Activated naive CD4-positive, alpha-beta T cell treated with anti-CD3 and anti-CD28 coated beads, Interleukin-2, amount 50 U/mL, for 72 hours (primary cell): ENCODE data around the gene TCIRG1. TPM values are rescaled to one million over a fixed set of nuclear protein-coding genes. Genes with fewer than 3 reads are reported as not detected.

Experiments used
- ATAC-seq, 2 donors: fragments of 150-1000 bp; cut with Tn5 transposase; 2 replicates each; pipeline ENCODE4 v1.10.0; 2021; ENCODE audit warnings: mild to moderate bottlenecking in 2 of 2, moderate library complexity in 2 of 2
- DNase-seq, 2 donors: peaks; one replicate each; pipeline ENCODE4 v3.0.0; 2021 to 2022; ENCODE audit warnings: low spot score in 2 of 2
- H3K27ac Mint-ChIP-seq, 2 donors: one replicate each; pipeline ENCODE4 v1.8.0; 2022; ENCODE audit warnings: mild to moderate bottlenecking in 2 of 2, mixed read lengths in 2 of 2
- H3K36me3 Mint-ChIP-seq, 2 donors: one replicate each; pipeline ENCODE4 v1.8.0; 2022; ENCODE audit warnings: mixed read lengths in 2 of 2
- H3K9me3 Mint-ChIP-seq, 2 donors: one replicate each; pipeline ENCODE4 v1.8.0; 2022; ENCODE audit warnings: mixed read lengths in 2 of 2
- total RNA-seq, 2 donors: library from RNA; stranded (reverse); gene quantifications; one replicate each; pipeline ENCODE4 v1.2.3, GENCODE V29; 2022

Gene TCIRG1
- total RNA-seq, 2 donors from 2014 or later = 226 to 295 TPM

DNA sequence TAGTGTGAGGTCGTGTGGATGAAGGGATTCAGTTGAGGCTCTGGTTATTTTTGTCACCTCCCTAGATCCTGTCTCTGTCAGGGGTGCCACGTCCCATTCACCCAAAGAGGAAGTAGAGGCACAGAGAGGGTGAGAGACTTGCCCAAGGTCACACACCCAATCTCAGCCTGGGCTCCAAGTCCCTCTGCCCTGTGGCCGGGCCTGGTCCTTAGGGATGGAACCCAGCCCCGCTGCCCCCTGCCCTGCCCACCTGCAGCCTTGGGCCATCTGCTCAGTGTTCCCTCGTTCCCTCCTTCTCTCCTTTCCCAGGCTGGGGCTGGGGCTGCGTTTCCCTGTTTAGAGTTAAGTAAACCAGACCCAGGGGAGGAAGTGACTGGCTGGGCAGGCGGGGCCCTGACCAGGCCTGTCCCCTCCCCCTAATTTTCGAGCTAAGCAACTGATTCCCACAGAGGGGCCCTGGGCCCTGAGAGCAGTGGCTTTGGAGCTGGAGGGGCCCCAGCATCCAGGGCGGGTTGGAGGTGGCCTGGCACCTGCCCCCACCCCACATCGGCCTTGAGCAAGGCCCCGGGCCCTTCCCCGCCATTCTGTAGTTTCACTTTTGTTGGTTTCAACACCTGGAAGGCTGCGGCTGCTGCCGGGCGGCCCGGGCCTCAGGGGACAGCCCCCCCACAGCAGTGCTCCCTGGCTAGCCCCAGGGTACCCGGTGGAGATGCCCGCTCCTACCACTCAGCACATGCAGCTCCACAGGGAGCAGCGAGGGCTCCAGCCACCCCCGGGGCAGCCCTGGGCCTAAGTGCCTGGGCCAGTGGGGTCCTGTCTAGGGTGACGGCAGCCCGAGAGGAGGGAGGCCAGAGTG lies 1.5 kb downstream of the TCIRG1 start:
- peak overlapping the region; percentile 95 to 97 for H3K27ac Mint-ChIP-seq
- peaks cover 10 to 17% of the 10 kb centered on the region in 2 donors for H3K36me3 Mint-ChIP-seq
- peak; percentile 52 to 84 for DNase-seq
- H3K9me3 Mint-ChIP-seq = no peaks in the 10 kb centered on the region
- ATAC-seq = peak; percentile 54 to 69

DNA sequence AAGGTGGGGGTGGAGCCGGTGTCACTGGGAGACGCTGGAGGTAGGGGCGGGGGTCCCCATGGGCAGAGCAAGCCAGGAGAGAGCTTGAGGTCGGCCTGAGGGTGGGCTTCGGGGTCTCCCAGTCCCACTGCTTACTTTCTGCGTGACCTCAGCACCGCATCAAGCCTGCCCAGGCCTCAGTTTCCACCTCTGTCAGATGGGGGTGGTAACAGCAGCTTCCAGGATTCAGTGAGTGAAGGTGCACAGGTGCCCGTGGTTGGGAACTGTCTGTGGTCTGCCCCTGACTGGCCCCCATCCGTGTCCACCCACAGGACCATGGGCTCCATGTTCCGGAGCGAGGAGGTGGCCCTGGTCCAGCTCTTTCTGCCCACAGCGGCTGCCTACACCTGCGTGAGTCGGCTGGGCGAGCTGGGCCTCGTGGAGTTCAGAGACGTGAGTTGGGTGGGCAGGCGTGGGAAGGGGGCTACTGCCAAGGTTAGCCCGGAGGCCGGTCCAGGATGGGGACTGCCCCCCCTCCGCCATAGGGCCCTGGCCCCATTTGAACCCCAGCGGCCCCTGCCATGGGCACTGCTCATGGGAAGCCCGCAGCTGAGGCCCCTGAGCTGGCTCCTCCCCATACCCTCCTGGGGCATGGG lies 2.2 kb downstream of the TCIRG1 start:
- Mint-ChIP-seq H3K27ac (peak overlapping the region; percentile 95 to 97), H3K36me3 (peaks cover 10 to 17% of the 10 kb centered on the region in 2 donors), H3K9me3 (no peaks in the 10 kb centered on the region)
- no peak for ATAC-seq
- no peak for DNase-seq

DNA sequence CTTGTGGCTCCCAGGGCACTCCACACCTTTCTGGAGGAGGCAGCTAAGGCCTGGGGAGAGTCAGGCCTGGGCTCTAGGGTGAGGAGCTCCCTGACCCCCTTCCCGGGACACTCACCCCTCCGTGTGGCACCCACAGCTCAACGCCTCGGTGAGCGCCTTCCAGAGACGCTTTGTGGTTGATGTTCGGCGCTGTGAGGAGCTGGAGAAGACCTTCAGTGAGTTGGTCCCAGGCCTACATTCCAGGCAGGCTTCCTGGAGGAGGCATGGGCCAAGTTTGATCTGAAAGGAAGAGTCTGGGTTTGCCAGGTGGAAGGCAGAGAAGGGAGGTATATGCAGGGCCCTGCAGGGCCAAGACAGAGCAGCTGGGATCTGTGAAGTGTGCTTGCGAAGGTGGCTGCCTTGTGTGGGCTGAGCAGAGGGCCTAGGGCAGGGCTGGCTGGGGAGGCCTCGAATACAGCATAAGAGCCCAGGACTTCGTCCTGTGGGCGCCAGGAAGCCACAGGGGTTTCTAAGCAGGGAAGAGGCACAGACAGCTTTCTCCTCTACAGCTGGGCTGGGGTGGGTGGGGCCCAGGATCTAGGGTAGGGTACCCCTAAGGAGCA lies 2.9 kb downstream of the TCIRG1 start:
- ATAC-seq (no peak), DNase-seq (no peak)
- H3K27ac Mint-ChIP-seq = peak overlapping the region in 1 of 2 donors; percentile 94
- peaks cover 10 to 17% of the 10 kb centered on the region in 2 donors for H3K36me3 Mint-ChIP-seq
- H3K9me3 Mint-ChIP-seq = no peaks in the 10 kb centered on the region

- peaks cover 10 to 17% of the 10 kb centered on the region in 2 donors for H3K36me3 Mint-ChIP-seq
- no peak for DNase-seq
- no peak overlapping the region for H3K27ac Mint-ChIP-seq
- no peak for ATAC-seq
- H3K9me3 Mint-ChIP-seq = no peaks in the 10 kb centered on the region
These were observed 3.6 kb downstream of the TCIRG1 start for GRCh38 chr11:68042219-68043028.

DNA sequence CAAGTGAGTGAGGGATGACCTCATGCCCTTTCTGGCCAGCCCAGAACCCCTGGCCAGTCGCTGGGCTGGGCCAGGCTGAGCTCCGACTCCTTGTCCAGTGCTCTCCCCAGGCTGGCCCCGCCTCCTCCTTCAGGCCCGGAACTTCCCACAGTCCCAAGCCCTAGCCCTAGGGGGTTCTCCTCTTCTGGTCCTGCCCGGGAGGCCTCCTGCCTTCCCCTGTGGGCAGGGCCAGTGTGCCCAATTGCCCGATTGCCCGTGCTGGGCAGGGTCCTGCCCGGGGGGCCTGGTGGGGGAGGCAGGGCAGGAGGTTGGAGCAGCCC lies 4.2 kb downstream of the TCIRG1 start:
- H3K27ac Mint-ChIP-seq = no peak overlapping the region
- DNase-seq = no peak
- H3K36me3 Mint-ChIP-seq = peaks cover 10 to 17% of the 10 kb centered on the region in 2 donors
- ATAC-seq = no peak
- no peaks in the 10 kb centered on the region for H3K9me3 Mint-ChIP-seq

DNA sequence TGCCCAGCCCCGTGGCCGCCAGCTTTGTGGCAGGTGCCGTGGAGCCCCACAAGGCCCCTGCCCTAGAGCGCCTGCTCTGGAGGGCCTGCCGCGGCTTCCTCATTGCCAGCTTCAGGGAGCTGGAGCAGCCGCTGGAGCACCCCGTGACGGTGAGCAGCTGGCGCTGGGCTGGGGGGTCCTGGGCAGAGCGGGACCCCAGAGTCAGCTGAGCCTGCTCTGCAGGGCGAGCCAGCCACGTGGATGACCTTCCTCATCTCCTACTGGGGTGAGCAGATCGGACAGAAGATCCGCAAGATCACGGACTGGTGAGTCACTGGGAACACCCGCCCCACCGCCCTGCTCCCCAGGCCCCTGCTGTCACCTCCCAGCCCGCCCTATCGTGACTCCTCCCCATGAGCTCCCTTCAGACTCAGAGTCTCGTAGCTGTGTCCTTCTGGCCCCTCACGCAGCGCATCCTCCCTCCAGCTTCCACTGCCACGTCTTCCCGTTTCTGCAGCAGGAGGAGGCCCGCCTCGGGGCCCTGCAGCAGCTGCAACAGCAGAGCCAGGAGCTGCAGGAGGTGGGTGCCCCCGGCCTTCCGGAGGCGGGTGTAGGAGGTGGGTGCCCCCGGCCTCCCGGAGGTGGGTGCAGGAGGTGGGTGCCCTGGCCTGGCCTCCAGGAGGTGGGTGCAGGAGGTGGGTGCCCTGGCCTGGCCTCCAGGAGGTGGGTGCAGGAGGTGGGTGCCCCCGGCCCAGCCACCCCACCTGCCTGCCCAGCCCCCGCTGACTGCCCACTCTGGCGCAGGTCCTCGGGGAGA lies 4.7 kb downstream of the TCIRG1 start:
- no peak for DNase-seq
- peaks cover 10 to 17% of the 10 kb centered on the region in 2 donors for H3K36me3 Mint-ChIP-seq
- H3K9me3 Mint-ChIP-seq = no peaks in the 10 kb centered on the region
- H3K27ac Mint-ChIP-seq = no peak overlapping the region
- ATAC-seq = no peak

- no peak for ATAC-seq
- no peak overlapping the region for H3K27ac Mint-ChIP-seq
- DNase-seq = no peak
- H3K36me3 Mint-ChIP-seq = peaks cover 10 to 14% of the 10 kb centered on the region in 2 donors
- H3K9me3 Mint-ChIP-seq = no peaks in the 10 kb centered on the region
These were observed 5.5 kb downstream of the TCIRG1 start for GRCh38 chr11:68044145-68044813.

- no peak overlapping the region for H3K27ac Mint-ChIP-seq
- DNase-seq (no peak), ATAC-seq (no peak)
- peaks cover 8 to 10% of the 10 kb centered on the region in 2 donors for H3K36me3 Mint-ChIP-seq
- no peaks in the 10 kb centered on the region for H3K9me3 Mint-ChIP-seq
These were observed 6.1 kb downstream of the TCIRG1 start for GRCh38 chr11:68044898-68045351.

DNA sequence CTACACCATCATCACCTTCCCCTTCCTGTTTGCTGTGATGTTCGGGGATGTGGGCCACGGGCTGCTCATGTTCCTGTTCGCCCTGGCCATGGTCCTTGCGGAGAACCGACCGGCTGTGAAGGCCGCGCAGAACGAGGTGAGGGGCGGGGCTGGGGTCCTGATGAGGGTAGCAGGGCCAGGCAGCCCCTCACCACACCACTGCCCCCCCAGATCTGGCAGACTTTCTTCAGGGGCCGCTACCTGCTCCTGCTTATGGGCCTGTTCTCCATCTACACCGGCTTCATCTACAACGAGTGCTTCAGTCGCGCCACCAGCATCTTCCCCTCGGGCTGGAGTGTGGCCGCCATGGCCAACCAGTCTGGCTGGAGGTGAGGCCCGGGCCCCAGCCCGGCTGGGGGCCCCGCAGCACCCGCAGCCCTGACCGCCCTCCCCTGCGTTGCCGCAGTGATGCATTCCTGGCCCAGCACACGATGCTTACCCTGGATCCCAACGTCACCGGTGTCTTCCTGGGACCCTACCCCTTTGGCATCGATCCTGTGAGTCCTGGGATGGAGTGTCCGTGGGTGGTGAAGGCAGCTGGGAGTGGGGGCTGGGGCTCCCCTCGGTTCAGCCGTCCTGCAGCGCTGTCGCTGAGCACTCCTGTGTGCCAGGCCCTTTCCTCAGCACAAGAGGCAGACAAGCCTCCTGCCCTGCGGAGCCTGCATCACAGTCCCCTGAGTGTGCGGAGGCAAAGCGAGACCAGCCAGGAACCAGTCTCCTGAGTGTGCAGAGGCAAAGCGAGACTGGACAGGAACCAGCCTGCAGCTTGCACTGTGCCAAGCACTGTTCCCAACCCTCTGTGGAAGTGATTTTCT lies 8.8 kb downstream of the TCIRG1 start:
- Mint-ChIP-seq H3K36me3 (no peaks in the 10 kb centered on the region), H3K27ac (no peak overlapping the region), H3K9me3 (no peaks in the 10 kb centered on the region)
- no peak for ATAC-seq
- DNase-seq = no peak

DNA sequence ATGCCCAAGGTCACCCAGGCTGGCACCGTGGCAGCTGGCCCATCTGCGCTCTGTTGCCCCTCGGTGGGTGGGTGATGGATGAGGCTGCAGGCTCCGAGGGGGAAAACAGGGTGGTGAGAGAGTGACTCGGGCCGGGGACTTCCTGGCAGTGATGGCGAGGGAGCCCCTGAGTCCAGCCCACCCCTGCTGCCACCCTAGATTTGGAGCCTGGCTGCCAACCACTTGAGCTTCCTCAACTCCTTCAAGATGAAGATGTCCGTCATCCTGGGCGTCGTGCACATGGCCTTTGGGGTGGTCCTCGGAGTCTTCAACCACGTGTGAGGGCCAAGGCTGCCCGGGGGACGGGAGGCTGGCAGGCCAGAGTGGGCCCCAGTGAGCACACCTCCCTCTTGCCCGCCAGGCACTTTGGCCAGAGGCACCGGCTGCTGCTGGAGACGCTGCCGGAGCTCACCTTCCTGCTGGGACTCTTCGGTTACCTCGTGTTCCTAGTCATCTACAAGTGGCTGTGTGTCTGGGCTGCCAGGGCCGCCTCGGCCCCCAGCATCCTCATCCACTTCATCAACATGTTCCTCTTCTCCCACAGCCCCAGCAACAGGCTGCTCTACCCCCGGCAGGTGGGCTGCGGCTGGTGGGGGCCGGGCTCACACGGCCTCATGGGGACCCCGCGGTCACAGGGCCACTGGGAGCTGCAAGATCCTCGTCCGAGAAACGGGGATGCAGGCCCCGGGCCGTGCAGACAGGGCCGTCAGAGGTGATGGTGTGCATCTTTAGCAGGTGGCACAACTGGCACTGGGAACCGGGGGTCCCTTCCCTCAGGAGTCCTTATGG lies 10.1 kb downstream of the TCIRG1 start:
- H3K9me3 Mint-ChIP-seq = no peaks in the 10 kb centered on the region
- DNase-seq (no peak), ATAC-seq (no peak)
- H3K36me3 Mint-ChIP-seq = no peaks in the 10 kb centered on the region
- peak overlapping the region in 1 of 2 donors; percentile 18 for H3K27ac Mint-ChIP-seq

DNA sequence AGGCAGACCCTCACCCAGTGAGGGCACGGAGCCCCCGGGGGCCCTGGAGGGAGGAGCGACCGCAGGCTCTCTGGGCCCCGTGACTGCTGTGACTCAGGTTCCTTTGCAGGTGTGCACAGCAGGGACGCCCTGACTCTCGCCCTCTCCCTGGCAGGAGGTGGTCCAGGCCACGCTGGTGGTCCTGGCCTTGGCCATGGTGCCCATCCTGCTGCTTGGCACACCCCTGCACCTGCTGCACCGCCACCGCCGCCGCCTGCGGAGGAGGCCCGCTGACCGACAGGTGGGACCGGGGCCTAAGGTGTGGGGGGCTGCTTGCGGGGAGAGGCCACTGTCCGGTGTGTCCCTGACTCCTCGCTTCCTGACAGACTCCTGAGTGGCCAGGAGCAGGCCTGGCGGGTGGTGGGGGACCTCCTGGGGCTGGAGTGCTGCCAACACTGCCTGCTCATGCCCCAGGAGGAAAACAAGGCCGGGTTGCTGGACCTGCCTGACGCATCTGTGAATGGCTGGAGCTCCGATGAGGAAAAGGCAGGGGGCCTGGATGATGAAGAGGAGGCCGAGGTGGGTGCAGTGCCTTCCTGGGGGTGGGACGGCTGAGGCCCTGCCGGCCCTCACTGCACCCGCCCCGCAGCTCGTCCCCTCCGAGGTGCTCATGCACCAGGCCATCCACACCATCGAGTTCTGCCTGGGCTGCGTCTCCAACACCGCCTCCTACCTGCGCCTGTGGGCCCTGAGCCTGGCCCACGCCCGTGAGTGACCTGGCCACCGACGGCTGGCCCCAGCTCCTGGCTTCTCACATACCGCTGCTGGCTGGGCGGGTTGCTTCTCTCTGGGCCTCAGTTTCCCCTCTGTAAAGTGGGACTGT lies 10.9 kb downstream of the TCIRG1 start:
- no peak overlapping the region for H3K27ac Mint-ChIP-seq
- DNase-seq (no peak), ATAC-seq (no peak)
- H3K36me3 Mint-ChIP-seq = no peaks in the 10 kb centered on the region
- no peaks in the 10 kb centered on the region for H3K9me3 Mint-ChIP-seq

GRCh38 chr11:68050371-68050841 lies 11.6 kb downstream of the TCIRG1 start:
- ATAC-seq (no peak), DNase-seq (peak in 1 of 2 donors; percentile 52)
- Mint-ChIP-seq H3K9me3 (no peaks in the 10 kb centered on the region), H3K27ac (peak overlapping the region; percentile 29 to 30), H3K36me3 (no peaks in the 10 kb centered on the region)
